HEK293T (cell line): Measurements from ENCODE around the gene SFMBT1.

Source experiments
- BHLHE40 ChIP-seq: fragments of 450-650 bp; IDR thresholded peaks from 2 replicates; pipeline ENCODE4 v1.6.1; 2016; ENCODE audit warnings: mild to moderate bottlenecking, moderate library complexity, borderline replicate concordance
- SUZ12 ChIP-seq: fragments of 450-650 bp; IDR thresholded peaks from 2 replicates; pipeline ENCODE4 v1.6.1; 2016; ENCODE audit warnings: mild to moderate bottlenecking
- TF ChIP-seq, protein P1 (sequence below): fragments of 450-650 bp; IDR thresholded peaks from 2 replicates; pipeline ENCODE4 v1.6.1; 2016

GRCh38 chr3:53003320-53003719 lies 42.6 kb downstream of the SFMBT1 start:
- TF ChIP-seq, protein P1, sequence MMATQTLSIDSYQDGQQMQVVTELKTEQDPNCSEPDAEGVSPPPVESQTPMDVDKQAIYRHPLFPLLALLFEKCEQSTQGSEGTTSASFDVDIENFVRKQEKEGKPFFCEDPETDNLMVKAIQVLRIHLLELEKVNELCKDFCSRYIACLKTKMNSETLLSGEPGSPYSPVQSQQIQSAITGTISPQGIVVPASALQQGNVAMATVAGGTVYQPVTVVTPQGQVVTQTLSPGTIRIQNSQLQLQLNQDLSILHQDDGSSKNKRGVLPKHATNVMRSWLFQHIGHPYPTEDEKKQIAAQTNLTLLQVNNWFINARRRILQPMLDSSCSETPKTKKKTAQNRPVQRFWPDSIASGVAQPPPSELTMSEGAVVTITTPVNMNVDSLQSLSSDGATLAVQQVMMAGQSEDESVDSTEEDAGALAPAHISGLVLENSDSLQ: peak; percentile 36; the same call in 1 of the 2 replicates
- TF ChIP-seq BHLHE40 (no peak), SUZ12 (no peak)
